ENCODE data around the gene PLIN4.

The PLIN4 gene

GRCh38 chr19:4488496-4488895, 29.8 kb downstream of the PLIN4 start:
- no peak for DNase-seq

- no peak for DNase-seq
Measured at GRCh38 chr19:4487572-4487971, 30.7 kb downstream of the PLIN4 start.

GRCh38 chr19:4483385-4483784, 34.9 kb downstream of the PLIN4 start:
- no peak for DNase-seq

- DNase-seq = no peak
Measured at GRCh38 chr19:4482721-4483364, 35.4 kb downstream of the PLIN4 start.

- DNase-seq = no peak
Measured at GRCh38 chr19:4477034-4477801, 41.1 kb downstream of the PLIN4 start.

- DNase-seq = no peak
Measured at GRCh38 chr19:4474514-4475022, 43.7 kb downstream of the PLIN4 start.

GRCh38 chr19:4473763-4474513, 44.3 kb downstream of the PLIN4 start:
- DNase-seq = no peak

- no peak for DNase-seq
Measured at GRCh38 chr19:4473011-4473762, 45.1 kb downstream of the PLIN4 start.

- peak; percentile 94 for DNase-seq
Measured at GRCh38 chr19:4472174-4472974, 45.9 kb downstream of the PLIN4 start, which contains the start of gene HDGFL2. Gene HDGFL2 (plus strand): TSS chr19:4472297. CDS start chr19:4472351, 54 bp downstream.

GRCh38 chr19:4471403-4472173, 46.7 kb downstream of the PLIN4 start:
- peak; percentile 94 for DNase-seq

- DNase-seq = no peak
Measured at GRCh38 chr19:4467835-4468234, 50.5 kb downstream of the PLIN4 start.

GRCh38 chr19:4464815-4465581, 53.3 kb downstream of the PLIN4 start:
- no peak for DNase-seq

- DNase-seq = peak; percentile 97
Measured at GRCh38 chr19:4457654-4458395, 60.5 kb downstream of the PLIN4 start, which contains the start of gene UBXN6. Gene UBXN6 (minus strand): TSS chr19:4457794. CDS start chr19:4457697, 97 bp downstream.

GRCh38 chr19:4456843-4457653, 61.2 kb downstream of the PLIN4 start:
- DNase-seq = peak; percentile 62

- no peak for DNase-seq
Measured at GRCh38 chr19:4456476-4456842, 61.8 kb downstream of the PLIN4 start.

GRCh38 chr19:4455719-4456475, 62.4 kb downstream of the PLIN4 start:
- no peak for DNase-seq
